Measurements from ENCODE around the gene CCDC175. TPM values are rescaled to one million over a fixed set of nuclear protein-coding genes. Genes with fewer than 3 reads are reported as not detected.
A peak's percentile ranks its signal among the peaks of the same experiment; 100 is the strongest.

The CCDC175 gene
- total RNA-seq, 4 donors from 2014 or later: not detected

DNA sequence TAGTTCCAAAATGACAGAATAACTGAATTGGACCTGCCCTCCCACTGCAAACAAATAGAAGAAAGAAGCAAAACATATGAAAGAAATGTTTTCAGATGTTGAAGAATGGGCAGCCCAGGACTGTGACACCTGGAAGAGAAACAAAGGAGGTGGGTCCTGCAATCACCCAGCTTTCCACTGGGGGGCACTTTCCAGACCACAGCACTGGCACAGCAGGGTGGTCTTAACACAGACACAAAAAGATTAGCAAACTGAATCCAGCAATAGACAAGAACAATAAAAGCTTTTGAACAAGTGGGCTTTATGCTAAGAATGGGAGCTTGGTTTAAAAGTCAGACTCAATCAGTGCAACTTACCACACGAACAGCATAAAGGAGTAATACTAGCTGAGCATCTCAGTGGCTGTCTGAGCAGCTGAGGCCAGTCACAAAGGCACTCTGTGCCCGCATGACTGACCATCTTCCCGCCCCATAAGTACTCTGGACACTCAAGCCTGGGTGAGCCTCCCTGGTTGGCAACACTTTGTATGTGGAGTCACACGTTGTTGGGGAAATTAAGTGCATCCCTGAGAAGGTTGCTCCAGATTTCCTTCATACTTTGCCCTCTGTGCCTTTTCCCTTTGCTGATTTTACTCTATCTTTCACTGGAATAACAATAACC is 64.6 kb downstream of the CCDC175 start:
- no peak overlapping the region for H3K27ac ChIP-seq (replicated peaks in 1 of 4)
- intact Hi-C loops (cut with DNase I): no loop called here
- H3K4me1 ChIP-seq: no peaks in the 10 kb centered on the region
- no peaks in the 10 kb centered on the region for H3K27me3 ChIP-seq
- H3K36me3 ChIP-seq: no peaks in the 10 kb centered on the region
- H3K4me3 ChIP-seq: no peak overlapping the region
- WGBS: 76% methylated on average over 2 of the region's 4 CpGs
- TF ChIP-seq CTCF (IDR thresholded peaks at IDR 0.05): peak in 2 of 3 experiments; percentile 15 to 22
- TF ChIP-seq EP300 (IDR thresholded peaks at IDR 0.05): no peak
- DNase-seq (ENCODE audit: extremely low spot score): no peak
- H3K9me3 ChIP-seq: no peaks in the 10 kb centered on the region

GRCh38 chr14:59510966-59511365 is 65.6 kb downstream of the CCDC175 start:
- 41% methylated on average over 3 of the region's 3 CpGs for WGBS
- Histone ChIP-seq H3K36me3 (no peaks in the 10 kb centered on the region), H3K9me3 (no peaks in the 10 kb centered on the region), H3K27me3 (no peaks in the 10 kb centered on the region), H3K4me1 (no peaks in the 10 kb centered on the region), H3K27ac (replicated peaks in 1 of 4) (no peak overlapping the region), H3K4me3 (no peak overlapping the region)
- DNase-seq (ENCODE audit: extremely low spot score): no peak
- intact Hi-C loops (cut with DNase I): no loop called here
- TF ChIP-seq EP300 (IDR thresholded peaks at IDR 0.05): no peak
- TF ChIP-seq CTCF (IDR thresholded peaks at IDR 0.05): no peak
- TF ChIP-seq POLR2AphosphoS5 (IDR thresholded peaks at IDR 0.05): no peak
- no peak for TF ChIP-seq POLR2A (IDR thresholded peaks at IDR 0.05; ENCODE audit: low read depth)

DNA sequence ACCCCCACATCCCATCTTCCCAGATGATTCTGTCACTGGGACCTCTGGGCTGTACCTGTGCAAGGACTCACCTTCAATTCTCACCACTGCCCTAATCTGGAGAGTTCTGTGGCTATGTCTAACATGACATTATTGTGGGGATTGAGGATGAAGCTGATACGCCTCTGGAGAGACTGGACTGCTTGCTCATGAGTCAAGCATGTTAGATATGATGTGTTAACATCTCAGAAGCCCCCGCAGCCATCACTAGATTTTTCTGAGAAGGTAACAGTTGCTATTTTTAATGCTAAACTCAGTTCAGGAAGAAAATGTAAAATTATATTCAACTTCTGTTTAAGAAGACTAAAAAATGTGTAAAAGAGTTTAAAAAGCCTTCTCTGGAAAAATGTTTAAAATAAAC is 66.6 kb downstream of the CCDC175 start:
- 86% methylated on average over 2 of the region's 2 CpGs for WGBS
- no peaks in the 10 kb centered on the region for H3K9me3 ChIP-seq
- H3K27me3 ChIP-seq: no peaks in the 10 kb centered on the region
- H3K36me3 ChIP-seq: peaks cover 0 to 4% (median 0%) of the 10 kb centered on the region in 4 donors
- DNase-seq (ENCODE audit: extremely low spot score): no peak
- H3K4me1 ChIP-seq: no peaks in the 10 kb centered on the region
- H3K27ac ChIP-seq (replicated peaks in 1 of 4): no peak overlapping the region
- H3K4me3 ChIP-seq: no peak overlapping the region
- intact Hi-C loops (cut with DNase I): no loop called here
- no peak for TF ChIP-seq EP300 (IDR thresholded peaks at IDR 0.05)
- no peak for TF ChIP-seq POLR2AphosphoS5 (IDR thresholded peaks at IDR 0.05)
- no peak for TF ChIP-seq POLR2A (IDR thresholded peaks at IDR 0.05; ENCODE audit: low read depth)
- no peak for TF ChIP-seq CTCF (IDR thresholded peaks at IDR 0.05)

DNA sequence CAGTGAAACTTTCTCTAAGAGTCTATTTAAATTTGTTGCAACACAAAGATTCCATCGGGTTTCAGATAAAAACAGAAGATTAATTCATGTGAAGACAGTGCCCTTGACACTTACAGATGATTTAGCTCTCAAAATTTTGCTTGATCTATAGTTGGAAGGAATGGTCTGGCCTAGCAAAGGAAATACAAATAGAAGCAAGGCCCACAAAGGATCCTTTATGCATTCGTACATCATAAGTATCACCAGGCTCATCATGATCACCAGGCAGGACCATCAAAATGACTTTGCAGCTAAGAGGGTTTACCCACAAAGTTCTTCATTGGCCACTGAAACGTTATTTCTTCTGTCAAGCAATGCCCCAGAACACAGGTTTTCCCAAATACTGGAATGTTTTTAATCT is 67.5 kb downstream of the CCDC175 start:
- DNase-seq (ENCODE audit: extremely low spot score): no peak
- Histone ChIP-seq H3K4me1 (no peaks in the 10 kb centered on the region), H3K27ac (replicated peaks in 1 of 4) (no peak overlapping the region), H3K27me3 (no peaks in the 10 kb centered on the region), H3K4me3 (no peak overlapping the region), H3K36me3 (peaks cover 0 to 10% (median 3%) of the 10 kb centered on the region in 4 donors), H3K9me3 (no peaks in the 10 kb centered on the region)
- intact Hi-C loops (cut with DNase I): no loop called here
- 87% methylated on average over 3 of the region's 3 CpGs for WGBS
- TF ChIP-seq POLR2AphosphoS5 (IDR thresholded peaks at IDR 0.05) (no peak), EP300 (IDR thresholded peaks at IDR 0.05) (no peak)

- 98% methylated on average over 3 of the region's 3 CpGs for WGBS
- H3K27ac ChIP-seq (replicated peaks in 1 of 4): no peak overlapping the region
- DNase-seq (ENCODE audit: extremely low spot score): no peak
- H3K36me3 ChIP-seq: peaks cover 0 to 22% (median 8%) of the 10 kb centered on the region in 4 donors
- TF ChIP-seq EP300 (IDR thresholded peaks at IDR 0.05) (no peak), POLR2A (IDR thresholded peaks at IDR 0.05; ENCODE audit: low read depth) (no peak), CTCF (IDR thresholded peaks at IDR 0.05) (no peak), POLR2AphosphoS5 (IDR thresholded peaks at IDR 0.05) (no peak)
- H3K4me1 ChIP-seq: no peaks in the 10 kb centered on the region
- intact Hi-C loops (cut with DNase I): no loop called here
- no peaks in the 10 kb centered on the region for H3K9me3 ChIP-seq
- H3K4me3 ChIP-seq: no peak overlapping the region
- H3K27me3 ChIP-seq: no peaks in the 10 kb centered on the region
These were observed 68.9 kb downstream of the CCDC175 start for GRCh38 chr14:59507752-59508103.

Data from esophagus muscularis mucosa (tissue), 4 donors.